ENCODE measurements around the gene BAAT.
"Not testable (repeated sequence)": the region's sequence is repeated elsewhere in the genome, so short reads cannot be mapped to it uniquely, and the experiment has no call there.

BAAT gene

GRCh38 chr9:101360647-101361046 is 24.2 kb downstream of the BAAT start:
- no peak for DNase-seq (ENCODE audit: low spot score)

GRCh38 chr9:101359679-101360078 is 25.1 kb downstream of the BAAT start:
- no peak for DNase-seq (ENCODE audit: low spot score)

- no peak for DNase-seq (ENCODE audit: low spot score)
Observed at GRCh38 chr9:101356619-101357018, 28.2 kb downstream of the BAAT start.

- no peak for DNase-seq (ENCODE audit: low spot score)
Observed at GRCh38 chr9:101354765-101355708, 29.8 kb downstream of the BAAT start.

- DNase-seq (ENCODE audit: low spot score), result no peak
Observed at GRCh38 chr9:101354143-101354764, 30.6 kb downstream of the BAAT start.

- DNase-seq (ENCODE audit: low spot score), result no peak
Observed at GRCh38 chr9:101353683-101354082, 31.1 kb downstream of the BAAT start.

GRCh38 chr9:101352892-101353463 is 31.8 kb downstream of the BAAT start:
- DNase-seq (ENCODE audit: low spot score), result no peak

- no peak for DNase-seq (ENCODE audit: low spot score)
Observed at GRCh38 chr9:101350285-101350684, 34.5 kb downstream of the BAAT start.

GRCh38 chr9:101342595-101342994 is 42.2 kb downstream of the BAAT start:
- no peak for DNase-seq (ENCODE audit: low spot score)

GRCh38 chr9:101341958-101342357 is 42.8 kb downstream of the BAAT start:
- DNase-seq (ENCODE audit: low spot score), result no peak

GRCh38 chr9:101337237-101337636 is 47.6 kb downstream of the BAAT start:
- no peak for DNase-seq (ENCODE audit: low spot score)

- no peak for DNase-seq (ENCODE audit: low spot score)
Observed at GRCh38 chr9:101336091-101336490, 48.7 kb downstream of the BAAT start.

GRCh38 chr9:101333926-101334702 is 50.7 kb downstream of the BAAT start:
- DNase-seq (ENCODE audit: low spot score), result no peak

- DNase-seq (ENCODE audit: low spot score), result no peak
Observed at GRCh38 chr9:101333490-101333889, 51.3 kb downstream of the BAAT start.

- no peak for DNase-seq (ENCODE audit: low spot score)
Observed at GRCh38 chr9:101332362-101332761, 52.4 kb downstream of the BAAT start.

- DNase-seq (ENCODE audit: low spot score), result not testable (repeated sequence)
Observed at GRCh38 chr9:101327422-101327909, 57.3 kb downstream of the BAAT start.

- DNase-seq (ENCODE audit: low spot score), result no peak
Observed at GRCh38 chr9:101326501-101326900, 58.3 kb downstream of the BAAT start.

GRCh38 chr9:101326035-101326434 is 58.8 kb downstream of the BAAT start:
- no peak for DNase-seq (ENCODE audit: low spot score)

GRCh38 chr9:101325053-101325452 is 59.8 kb downstream of the BAAT start:
- no peak for DNase-seq (ENCODE audit: low spot score)

GRCh38 chr9:101324245-101324804 is 60.5 kb downstream of the BAAT start:
- no peak for DNase-seq (ENCODE audit: low spot score)

- no peak for DNase-seq (ENCODE audit: low spot score)
Observed at GRCh38 chr9:101323129-101323528, 61.7 kb downstream of the BAAT start.

GRCh38 chr9:101317735-101318134 is 67.1 kb downstream of the BAAT start:
- DNase-seq (ENCODE audit: low spot score), result no peak
